GM10248 (cell line): ENCODE measurements around the gene SMIM15.

Experiments
- CTCF ChIA-PET: fragments of 300-600 bp; sonication (Branson Sonifier 250); formaldehyde crosslinking; extraction: SDS; loops from one replicate; lab custom pipeline; 2021; ENCODE audit warnings: antibody characterized with exemption; lab: Yijun Ruan, JAX
- POLR2A ChIA-PET: fragments of 350-650 bp; sonication (Branson Sonifier 250); formaldehyde crosslinking; extraction: SDS; loops from one replicate; lab custom pipeline; 2020; ENCODE audit warnings: antibody characterized with exemption; lab: Yijun Ruan, JAX
- DNase-seq: peaks from one replicate; pipeline ENCODE4 v3.0.0; 2012; ENCODE audit errors: extremely low spot score
- TF ChIP-seq, protein P1 (sequence below): IDR thresholded peaks from 2 replicates; pipeline ENCODE4 v1.5.1; 2012; ENCODE audit warnings: mild to moderate bottlenecking, low read depth; ENCODE audit errors: extremely low read depth, missing control alignments, control extremely low read depth

The SMIM15 gene

DNA sequence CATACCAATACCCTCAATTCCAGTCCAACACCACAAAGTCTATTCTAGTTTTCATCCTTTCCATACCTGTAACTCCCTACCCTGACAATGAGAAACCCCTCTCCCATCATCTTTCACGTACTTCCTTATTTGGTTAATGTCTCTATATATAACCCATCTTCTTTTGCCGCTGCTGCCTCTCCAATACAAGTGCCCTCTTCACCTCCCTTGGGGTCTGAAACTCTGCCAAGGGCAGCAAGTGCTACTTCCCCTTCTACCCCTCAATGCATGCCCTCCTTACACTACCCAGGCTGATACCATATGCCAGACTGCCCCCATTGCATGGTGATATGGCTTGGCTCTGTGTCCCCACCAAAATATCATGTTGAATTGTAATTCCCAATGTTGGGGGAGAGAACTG is 24.4 kb upstream of the SMIM15 start:
- DNase-seq: no peak
- TF ChIP-seq, protein P1, sequence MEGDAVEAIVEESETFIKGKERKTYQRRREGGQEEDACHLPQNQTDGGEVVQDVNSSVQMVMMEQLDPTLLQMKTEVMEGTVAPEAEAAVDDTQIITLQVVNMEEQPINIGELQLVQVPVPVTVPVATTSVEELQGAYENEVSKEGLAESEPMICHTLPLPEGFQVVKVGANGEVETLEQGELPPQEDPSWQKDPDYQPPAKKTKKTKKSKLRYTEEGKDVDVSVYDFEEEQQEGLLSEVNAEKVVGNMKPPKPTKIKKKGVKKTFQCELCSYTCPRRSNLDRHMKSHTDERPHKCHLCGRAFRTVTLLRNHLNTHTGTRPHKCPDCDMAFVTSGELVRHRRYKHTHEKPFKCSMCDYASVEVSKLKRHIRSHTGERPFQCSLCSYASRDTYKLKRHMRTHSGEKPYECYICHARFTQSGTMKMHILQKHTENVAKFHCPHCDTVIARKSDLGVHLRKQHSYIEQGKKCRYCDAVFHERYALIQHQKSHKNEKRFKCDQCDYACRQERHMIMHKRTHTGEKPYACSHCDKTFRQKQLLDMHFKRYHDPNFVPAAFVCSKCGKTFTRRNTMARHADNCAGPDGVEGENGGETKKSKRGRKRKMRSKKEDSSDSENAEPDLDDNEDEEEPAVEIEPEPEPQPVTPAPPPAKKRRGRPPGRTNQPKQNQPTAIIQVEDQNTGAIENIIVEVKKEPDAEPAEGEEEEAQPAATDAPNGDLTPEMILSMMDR: no peak
- ChIA-PET CTCF (no interaction called here), POLR2A (no interaction called here)

DNA sequence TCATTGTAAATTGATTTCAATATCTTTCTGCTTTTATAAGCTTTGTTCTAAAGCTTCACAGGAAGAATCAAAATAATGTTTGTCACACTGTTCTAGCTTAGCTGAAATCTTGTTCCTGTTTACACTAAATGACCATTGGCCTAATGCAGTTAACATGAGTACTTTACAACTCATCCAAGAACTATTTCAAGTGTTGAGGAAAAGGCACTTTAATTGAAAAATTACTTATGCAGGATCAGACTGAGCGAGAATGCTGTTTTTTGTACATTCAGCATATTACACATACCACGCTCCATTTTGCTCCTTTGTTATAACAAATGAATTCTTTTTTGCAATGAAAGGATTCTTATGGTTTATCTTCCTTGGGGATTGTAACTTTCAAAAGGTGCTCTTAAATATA is 22.4 kb upstream of the SMIM15 start:
- DNase-seq: no peak
- TF ChIP-seq, protein P1: no peak
- ChIA-PET POLR2A (no interaction called here), CTCF (interaction anchor here (1.1 to 1.5 kb wide), 2 partner anchors 12 to 16 kb away, joined by 3 read pairs; no protein-coding TSS in a partner anchor)

GRCh38 chr5:61183538-61183937 is 21.3 kb upstream of the SMIM15 start:
- ChIA-PET CTCF (interaction anchor here (0.9 kb wide), 1 partner anchor 12 kb away, joined by 3 read pairs; no protein-coding TSS in a partner anchor), POLR2A (no interaction called here)

GRCh38 chr5:61182449-61182848 is 20.2 kb upstream of the SMIM15 start:
- CTCF ChIA-PET: interaction anchor here (1.0 to 1.3 kb wide), 5 partner anchors 10 to 127 kb away, joined by 3 to 7 read pairs (median 3); no protein-coding TSS in a partner anchor
- TF ChIP-seq, protein P1: no peak
- no peak for DNase-seq
- POLR2A ChIA-PET: no interaction called here

More at GRCh38 chr5:61183538-61183937, 21.3 kb upstream of the SMIM15 start:
- DNase-seq: no peak
- TF ChIP-seq, protein P1: no peak

DNA sequence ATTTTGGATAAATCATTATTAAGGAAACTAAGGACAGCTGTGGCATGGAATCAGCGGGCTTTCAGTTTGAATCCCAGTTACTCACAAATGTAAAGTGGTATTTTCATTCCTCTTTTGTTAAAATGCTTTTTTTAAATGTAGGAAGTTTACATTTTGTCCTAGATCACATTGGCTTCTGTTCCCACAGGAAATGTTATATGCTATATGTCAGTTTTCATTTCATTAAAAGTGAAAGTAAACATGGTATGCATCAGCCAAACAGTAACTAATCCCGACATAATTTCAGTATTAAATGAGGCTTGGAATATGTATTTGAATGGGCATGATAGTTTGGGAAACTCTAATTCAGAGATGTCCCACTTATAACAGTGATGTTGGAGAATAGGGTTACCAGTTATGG is 18.6 kb upstream of the SMIM15 start:
- ChIA-PET CTCF (no interaction called here), POLR2A (no interaction called here)
- DNase-seq: no peak
- TF ChIP-seq, protein P1: no peak

GRCh38 chr5:61178702-61179101 is 16.4 kb upstream of the SMIM15 start:
- POLR2A ChIA-PET: no interaction called here
- TF ChIP-seq, protein P1: no peak
- CTCF ChIA-PET: interaction anchor here (1.1 to 1.2 kb wide), 3 partner anchors 9 to 152 kb away, joined by 3 to 4 read pairs (median 3); no protein-coding TSS in a partner anchor
- no peak for DNase-seq
